ENCODE results near the gene DOCK2.

DNA sequence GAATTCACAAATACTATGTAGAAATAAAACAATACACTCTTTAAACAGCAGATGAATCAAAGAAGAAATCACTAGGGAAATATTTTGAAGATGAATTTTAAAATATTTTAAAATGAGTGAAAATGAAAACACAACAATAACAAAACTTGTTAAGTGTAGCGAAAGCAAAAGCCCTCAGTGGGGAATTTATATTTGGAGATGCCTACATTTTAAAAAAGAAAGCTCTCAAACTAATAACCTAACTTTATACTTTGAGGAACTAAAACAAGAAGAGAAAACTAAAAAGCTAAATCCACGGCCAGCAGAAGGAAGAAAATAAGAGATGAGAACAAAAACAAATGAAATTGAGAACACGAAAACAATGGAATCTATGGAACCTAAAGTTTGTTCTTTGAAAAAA, 30.8 kb upstream of the DOCK2 start:
- TF ChIP-seq FOXK2 (conservative IDR thresholded peaks at IDR 0.05 in 1 of 2, IDR thresholded peaks at IDR 0.05 in 1 of 2; ENCODE audit: low read depth in 2 of 2) (no peak), PRPF4 (IDR thresholded peaks at IDR 0.05; ENCODE audit: insufficient read depth, low read depth, low read length, poor library complexity, severe bottlenecking) (no peak), ZNF24 (IDR thresholded peaks at IDR 0.05) (no peak), STAT5A (IDR thresholded peaks at IDR 0.05; ENCODE audit: borderline replicate concordance, low read length) (no peak), XRCC5 (IDR thresholded peaks at IDR 0.05; ENCODE audit: low read depth, low read length) (no peak), POLR2A (conservative IDR thresholded peaks at IDR 0.05) (no peak), GATAD2B (IDR thresholded peaks at IDR 0.05; ENCODE audit: borderline replicate concordance) (no peak)
- TF ChIP-seq, protein P1, sequence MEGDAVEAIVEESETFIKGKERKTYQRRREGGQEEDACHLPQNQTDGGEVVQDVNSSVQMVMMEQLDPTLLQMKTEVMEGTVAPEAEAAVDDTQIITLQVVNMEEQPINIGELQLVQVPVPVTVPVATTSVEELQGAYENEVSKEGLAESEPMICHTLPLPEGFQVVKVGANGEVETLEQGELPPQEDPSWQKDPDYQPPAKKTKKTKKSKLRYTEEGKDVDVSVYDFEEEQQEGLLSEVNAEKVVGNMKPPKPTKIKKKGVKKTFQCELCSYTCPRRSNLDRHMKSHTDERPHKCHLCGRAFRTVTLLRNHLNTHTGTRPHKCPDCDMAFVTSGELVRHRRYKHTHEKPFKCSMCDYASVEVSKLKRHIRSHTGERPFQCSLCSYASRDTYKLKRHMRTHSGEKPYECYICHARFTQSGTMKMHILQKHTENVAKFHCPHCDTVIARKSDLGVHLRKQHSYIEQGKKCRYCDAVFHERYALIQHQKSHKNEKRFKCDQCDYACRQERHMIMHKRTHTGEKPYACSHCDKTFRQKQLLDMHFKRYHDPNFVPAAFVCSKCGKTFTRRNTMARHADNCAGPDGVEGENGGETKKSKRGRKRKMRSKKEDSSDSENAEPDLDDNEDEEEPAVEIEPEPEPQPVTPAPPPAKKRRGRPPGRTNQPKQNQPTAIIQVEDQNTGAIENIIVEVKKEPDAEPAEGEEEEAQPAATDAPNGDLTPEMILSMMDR (IDR thresholded peaks at IDR 0.05 in 2 of 3, conservative IDR thresholded peaks at IDR 0.05 in 1 of 3; ENCODE audit: insufficient read depth in 2 of 3, low read depth in 1 of 3, low read length in 3 of 3), result no peak
- TF ChIP-seq, protein P2, sequence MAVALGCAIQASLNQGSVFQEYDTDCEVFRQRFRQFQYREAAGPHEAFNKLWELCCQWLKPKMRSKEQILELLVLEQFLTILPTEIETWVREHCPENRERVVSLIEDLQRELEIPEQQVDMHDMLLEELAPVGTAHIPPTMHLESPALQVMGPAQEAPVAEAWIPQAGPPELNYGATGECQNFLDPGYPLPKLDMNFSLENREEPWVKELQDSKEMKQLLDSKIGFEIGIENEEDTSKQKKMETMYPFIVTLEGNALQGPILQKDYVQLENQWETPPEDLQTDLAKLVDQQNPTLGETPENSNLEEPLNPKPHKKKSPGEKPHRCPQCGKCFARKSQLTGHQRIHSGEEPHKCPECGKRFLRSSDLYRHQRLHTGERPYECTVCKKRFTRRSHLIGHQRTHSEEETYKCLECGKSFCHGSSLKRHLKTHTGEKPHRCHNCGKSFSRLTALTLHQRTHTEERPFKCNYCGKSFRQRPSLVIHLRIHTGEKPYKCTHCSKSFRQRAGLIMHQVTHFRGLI (CRISPR knock-in tag; IDR thresholded peaks at IDR 0.05), result no peak

Data from K562 (cell line).